Breast epithelium (tissue), 3 donors: ENCODE measurements around the gene NCK2.

Experiments
- POLR2A ChIP-seq: fragments of 450-650 bp; IDR thresholded peaks from one replicate; pipeline ENCODE4 v1.6.1; 2016; ENCODE audit warnings: antibody characterized with exemption, mild to moderate bottlenecking, moderate library complexity
- POLR2AphosphoS5 ChIP-seq, 3 donors: sonication (generic); formaldehyde crosslinking; IDR thresholded peaks; one replicate each; pipeline ENCODE4 v1.6.1; 2017; ENCODE audit warnings: antibody characterized with exemption in 3 of 3
- TF ChIP-seq, protein P1 (sequence below), 3 donors: fragments of 450-650 bp; IDR thresholded peaks; one replicate each; pipeline ENCODE4 v1.5.1; 2016 to 2017; ENCODE audit warnings: antibody characterized with exemption in 3 of 3, mild to moderate bottlenecking in 3 of 3, moderate library complexity in 3 of 3

DNA sequence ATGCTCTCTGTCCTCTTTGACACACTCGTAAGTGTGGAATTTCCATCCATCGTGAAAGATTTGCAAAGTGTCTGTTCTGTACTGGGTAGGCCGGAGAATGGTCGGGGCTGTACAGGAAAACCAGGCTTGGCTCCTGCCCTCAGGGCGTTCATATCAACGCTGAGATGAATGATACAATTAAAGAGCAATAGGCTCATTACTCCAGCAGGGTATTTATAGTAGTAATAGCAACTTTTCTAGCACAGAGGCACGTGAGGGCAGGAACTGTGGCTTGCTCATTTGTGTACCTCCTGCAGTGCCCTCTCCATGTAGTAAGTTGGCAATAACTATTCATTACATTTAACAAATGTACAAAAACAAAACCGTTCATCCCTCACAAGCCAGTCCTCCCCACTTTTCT is 5.3 kb upstream of the NCK2 start:
- TF ChIP-seq POLR2A, result no peak
- TF ChIP-seq, protein P1, sequence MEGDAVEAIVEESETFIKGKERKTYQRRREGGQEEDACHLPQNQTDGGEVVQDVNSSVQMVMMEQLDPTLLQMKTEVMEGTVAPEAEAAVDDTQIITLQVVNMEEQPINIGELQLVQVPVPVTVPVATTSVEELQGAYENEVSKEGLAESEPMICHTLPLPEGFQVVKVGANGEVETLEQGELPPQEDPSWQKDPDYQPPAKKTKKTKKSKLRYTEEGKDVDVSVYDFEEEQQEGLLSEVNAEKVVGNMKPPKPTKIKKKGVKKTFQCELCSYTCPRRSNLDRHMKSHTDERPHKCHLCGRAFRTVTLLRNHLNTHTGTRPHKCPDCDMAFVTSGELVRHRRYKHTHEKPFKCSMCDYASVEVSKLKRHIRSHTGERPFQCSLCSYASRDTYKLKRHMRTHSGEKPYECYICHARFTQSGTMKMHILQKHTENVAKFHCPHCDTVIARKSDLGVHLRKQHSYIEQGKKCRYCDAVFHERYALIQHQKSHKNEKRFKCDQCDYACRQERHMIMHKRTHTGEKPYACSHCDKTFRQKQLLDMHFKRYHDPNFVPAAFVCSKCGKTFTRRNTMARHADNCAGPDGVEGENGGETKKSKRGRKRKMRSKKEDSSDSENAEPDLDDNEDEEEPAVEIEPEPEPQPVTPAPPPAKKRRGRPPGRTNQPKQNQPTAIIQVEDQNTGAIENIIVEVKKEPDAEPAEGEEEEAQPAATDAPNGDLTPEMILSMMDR (IDR thresholded peaks at IDR 0.05), result no peak
- TF ChIP-seq POLR2AphosphoS5 (IDR thresholded peaks at IDR 0.05), result no peak
